Hematopoietic multipotent progenitor cell (in vitro differentiated cells): ENCODE results near the gene CABP7. TPM values are rescaled to one million over a fixed set of nuclear protein-coding genes. Genes with fewer than 3 reads are reported as not detected.

Experiments
- DNase-seq, 3 donors: peaks; one replicate each; pipeline ENCODE4 v3.0.0-alpha.2; 2011 to 2015; ENCODE audit warnings: low read depth in 2 of 3, low spot score in 2 of 3
- total RNA-seq: library from RNA; depleted of rRNA; stranded (reverse); fragments of >200 nt; gene quantifications from one replicate; pipeline ENCODE4 v1.2.3, GENCODE V29; 2012

The CABP7 gene
- total RNA-seq, 1 donor, result 0.27 TPM

- no peak for DNase-seq
Observed at GRCh38 chr22:29702000-29702930, 17.5 kb upstream of the CABP7 start.

GRCh38 chr22:29702931-29703501 is 16.8 kb upstream of the CABP7 start:
- DNase-seq, result peak in 2 of 3 donors; percentile 39 to 62

- DNase-seq, result no peak
Observed at GRCh38 chr22:29703569-29704195, 16.1 kb upstream of the CABP7 start.

- no peak for DNase-seq
Observed at GRCh38 chr22:29704528-29705285, 15.1 kb upstream of the CABP7 start.

GRCh38 chr22:29705651-29706050 is 14.2 kb upstream of the CABP7 start:
- DNase-seq, result no peak

- DNase-seq, result no peak
Observed at GRCh38 chr22:29706486-29706885, 13.3 kb upstream of the CABP7 start.

- DNase-seq, result no peak
Observed at GRCh38 chr22:29707010-29707409, 12.8 kb upstream of the CABP7 start.

- DNase-seq, result no peak
Observed at GRCh38 chr22:29707471-29707870, 12.3 kb upstream of the CABP7 start.

GRCh38 chr22:29710193-29710592 is 9.6 kb upstream of the CABP7 start:
- DNase-seq, result no peak

- DNase-seq, result no peak
Observed at GRCh38 chr22:29710922-29711593, 8.7 kb upstream of the CABP7 start.

- DNase-seq, result no peak
Observed at GRCh38 chr22:29712119-29712518, 7.7 kb upstream of the CABP7 start.

GRCh38 chr22:29713156-29713727 is 6.6 kb upstream of the CABP7 start:
- DNase-seq, result no peak

GRCh38 chr22:29715240-29715639 is 4.6 kb upstream of the CABP7 start:
- no peak for DNase-seq

- DNase-seq, result no peak
Observed at GRCh38 chr22:29715705-29716104, 4.1 kb upstream of the CABP7 start.

- peak in 2 of 3 donors; percentile 58 to 80 for DNase-seq
Observed at GRCh38 chr22:29716814-29717545, 2.8 kb upstream of the CABP7 start.

- no peak for DNase-seq
Observed at GRCh38 chr22:29717789-29718188, 2.0 kb upstream of the CABP7 start.

- no peak for DNase-seq
Observed at GRCh38 chr22:29718949-29719898, 579 bp upstream of the CABP7 start.

GRCh38 chr22:29720811-29721323 is 1.1 kb downstream of the CABP7 start:
- no peak for DNase-seq
